CD8-positive, alpha-beta memory T cell (primary cell): ENCODE measurements around the gene FUT8. TPM values are rescaled to one million over a fixed set of nuclear protein-coding genes. Genes with fewer than 3 reads are reported as not detected.

Source experiments
- CTCF ChIA-PET: fragments of 350-600 bp; sonication (Branson Sonifier 250); formaldehyde crosslinking; loops from one replicate; lab custom pipeline; 2021; ENCODE audit warnings: antibody characterized with exemption; lab: Charles Lee
- POLR2A ChIA-PET: fragments of 350-600 bp; sonication (Branson Sonifier 250); formaldehyde crosslinking; loops from one replicate; lab custom pipeline; 2021; ENCODE audit warnings: antibody characterized with exemption; lab: Charles Lee
- DNase-seq, 5 donors: peaks; one replicate each; pipeline versions ENCODE4 v3.0.0 to v3.0.0-alpha.2; 2020 to 2022; ENCODE audit warnings: mixed read lengths in 1 of 5
- H3K27ac ChIP-seq: one replicate; pipeline ENCODE4 v1.7.0; 2013; ENCODE audit warnings: low read depth, mild to moderate bottlenecking, low read length, moderate library complexity
- H3K27me3 ChIP-seq: 2 replicates; pipeline ENCODE4 v1.7.0; 2013; ENCODE audit warnings: low read length, mild to moderate bottlenecking; ENCODE audit not compliant: insufficient read depth, poor library complexity, severe bottlenecking
- H3K36me3 ChIP-seq: 2 replicates; pipeline ENCODE4 v1.7.0; 2013; ENCODE audit warnings: mild to moderate bottlenecking, low read length, moderate library complexity; ENCODE audit not compliant: insufficient read depth
- H3K4me1 ChIP-seq: 2 replicates; pipeline ENCODE4 v1.7.0; 2013; ENCODE audit warnings: mild to moderate bottlenecking, low read length, moderate library complexity; ENCODE audit not compliant: insufficient read depth
- H3K4me3 ChIP-seq: 2 replicates; pipeline ENCODE4 v1.7.0; 2013; ENCODE audit warnings: mild to moderate bottlenecking, low read length
- H3K9me3 ChIP-seq: 2 replicates; pipeline ENCODE4 v1.7.0; 2013; ENCODE audit warnings: mild to moderate bottlenecking, low read length
- H3K27ac Mint-ChIP-seq, 8 donors: one replicate each; pipeline ENCODE4 v1.8.0; 2020 to 2021; ENCODE audit warnings: mixed read lengths in 8 of 8, mild to moderate bottlenecking in 6 of 8, inconsistent platforms in 3 of 8, moderate library complexity in 3 of 8
- H3K27me3 Mint-ChIP-seq, 2 donors: one replicate each; pipeline ENCODE4 v1.8.0; 2020 to 2021; ENCODE audit warnings: mixed read lengths in 2 of 2, mild to moderate bottlenecking in 1 of 2, moderate library complexity in 1 of 2
- H3K36me3 Mint-ChIP-seq, 3 donors: one replicate each; pipeline ENCODE4 v1.8.0; 2020 to 2021; ENCODE audit warnings: mixed read lengths in 3 of 3, inconsistent platforms in 1 of 3, mild to moderate bottlenecking in 1 of 3
- H3K4me1 Mint-ChIP-seq, 3 donors: one replicate each; pipeline ENCODE4 v1.8.0; 2020 to 2021; ENCODE audit warnings: mixed read lengths in 3 of 3, inconsistent platforms in 1 of 3, mild to moderate bottlenecking in 1 of 3
- H3K4me3 Mint-ChIP-seq, 7 donors: one replicate each; pipeline ENCODE4 v1.8.0; 2020 to 2021; ENCODE audit warnings: mixed read lengths in 7 of 7, mild to moderate bottlenecking in 6 of 7, moderate library complexity in 4 of 7, inconsistent platforms in 2 of 7
- H3K9me3 Mint-ChIP-seq, 5 donors: one replicate each; pipeline ENCODE4 v1.8.0; 2020 to 2022; ENCODE audit warnings: mixed read lengths in 5 of 5, mild to moderate bottlenecking in 3 of 5, moderate library complexity in 2 of 5, inconsistent platforms in 1 of 5
- polyA plus RNA-seq: library from polyadenylated mRNA; unstranded; fragments of 300-500 nt; fragmentation: Illumina TruSeq; gene quantifications from one replicate; pipeline ENCODE4 v1.2.3, GENCODE V29; 2021
- total RNA-seq, 2 experiments: library from RNA; stranded (reverse); gene quantifications; one replicate each; pipeline ENCODE4 v1.2.3, GENCODE V29; 2021

FUT8 gene
- total and polyA plus RNA-seq, 3 experiments from 2014 or later = 13.3 to 81.7 (median 76.0) TPM

DNA sequence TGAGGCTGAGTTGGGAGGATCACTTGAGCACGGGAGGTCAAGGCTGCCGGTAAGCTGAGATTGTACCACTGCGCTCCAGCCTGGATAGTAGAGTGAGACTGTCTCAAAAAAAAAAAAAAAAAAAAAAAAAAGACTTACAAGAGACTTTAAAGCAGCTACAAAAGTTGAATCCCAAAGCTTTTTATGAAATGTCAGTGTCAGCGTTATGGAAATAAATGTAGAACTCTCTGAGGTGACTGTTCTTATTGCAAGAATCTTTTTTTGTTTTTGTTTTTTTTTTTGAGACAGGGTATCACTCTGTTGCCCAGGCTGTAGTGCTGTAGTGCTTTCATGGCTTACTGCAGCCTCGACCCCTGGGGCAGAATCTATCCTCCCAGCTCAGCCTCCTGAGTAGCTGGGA lies 17.2 kb downstream of the FUT8 start:
- Mint-ChIP-seq H3K27ac (no peak overlapping the region), H3K27me3 (no peaks in the 10 kb centered on the region), H3K36me3 (peaks cover 0 to 13% (median 11%) of the 10 kb centered on the region in 3 donors), H3K4me3 (no peak overlapping the region), H3K9me3 (no peaks in the 10 kb centered on the region), H3K4me1 (peaks cover 53 to 77% (median 76%) of the 10 kb centered on the region in 3 donors)
- no peaks in the 10 kb centered on the region for H3K36me3 ChIP-seq
- CTCF ChIA-PET = interaction anchor here (1.0 to 1.3 kb wide), 2 partner anchors 16 to 18 kb away, joined by 3 to 4 read pairs; no protein-coding TSS in a partner anchor
- H3K9me3 ChIP-seq = no peaks in the 10 kb centered on the region
- POLR2A ChIA-PET = interaction anchor here (0.8 kb wide), 1 partner anchor 8 kb away, joined by 4 read pairs; no protein-coding TSS in a partner anchor
- H3K4me3 ChIP-seq = no peak overlapping the region
- DNase-seq = no peak
- H3K4me1 ChIP-seq = no peaks in the 10 kb centered on the region
- no peaks in the 10 kb centered on the region for H3K27me3 ChIP-seq
- no peak overlapping the region for H3K27ac ChIP-seq

GRCh38 chr14:65431245-65431644 lies 18.7 kb downstream of the FUT8 start:
- no peaks in the 10 kb centered on the region for H3K9me3 Mint-ChIP-seq
- H3K4me1 Mint-ChIP-seq = peaks cover 52 to 73% (median 70%) of the 10 kb centered on the region in 3 donors
- no peak overlapping the region for H3K27ac ChIP-seq
- H3K27me3 Mint-ChIP-seq = no peaks in the 10 kb centered on the region
- no peak overlapping the region for H3K4me3 ChIP-seq
- H3K27ac Mint-ChIP-seq = peak overlapping the region in 1 of 8 donors; percentile 55
- H3K4me3 Mint-ChIP-seq = no peak overlapping the region
- no peaks in the 10 kb centered on the region for H3K4me1 ChIP-seq
- no peaks in the 10 kb centered on the region for H3K27me3 ChIP-seq
- H3K36me3 ChIP-seq = no peaks in the 10 kb centered on the region
- POLR2A ChIA-PET = no interaction called here
- no peaks in the 10 kb centered on the region for H3K9me3 ChIP-seq
- peaks cover 6 to 23% (median 12%) of the 10 kb centered on the region in 3 donors for H3K36me3 Mint-ChIP-seq
- CTCF ChIA-PET = interaction anchor here (1.0 kb wide), 1 partner anchor 20 kb away, joined by 3 read pairs; no protein-coding TSS in a partner anchor
- no peak for DNase-seq

GRCh38 chr14:65431951-65432350 lies 19.4 kb downstream of the FUT8 start:
- no peak for DNase-seq
- Histone ChIP-seq H3K4me1 (no peaks in the 10 kb centered on the region), H3K27ac (no peak overlapping the region), H3K36me3 (no peaks in the 10 kb centered on the region), H3K27me3 (no peaks in the 10 kb centered on the region), H3K4me3 (no peak overlapping the region), H3K9me3 (no peaks in the 10 kb centered on the region)
- peaks cover 50 to 71% (median 65%) of the 10 kb centered on the region in 3 donors for H3K4me1 Mint-ChIP-seq
- H3K27ac Mint-ChIP-seq = no peak overlapping the region
- H3K9me3 Mint-ChIP-seq = no peaks in the 10 kb centered on the region
- peaks cover 6 to 23% (median 11%) of the 10 kb centered on the region in 3 donors for H3K36me3 Mint-ChIP-seq
- H3K27me3 Mint-ChIP-seq = no peaks in the 10 kb centered on the region
- H3K4me3 Mint-ChIP-seq = no peak overlapping the region
- POLR2A ChIA-PET = no interaction called here
- CTCF ChIA-PET = no interaction called here

DNA sequence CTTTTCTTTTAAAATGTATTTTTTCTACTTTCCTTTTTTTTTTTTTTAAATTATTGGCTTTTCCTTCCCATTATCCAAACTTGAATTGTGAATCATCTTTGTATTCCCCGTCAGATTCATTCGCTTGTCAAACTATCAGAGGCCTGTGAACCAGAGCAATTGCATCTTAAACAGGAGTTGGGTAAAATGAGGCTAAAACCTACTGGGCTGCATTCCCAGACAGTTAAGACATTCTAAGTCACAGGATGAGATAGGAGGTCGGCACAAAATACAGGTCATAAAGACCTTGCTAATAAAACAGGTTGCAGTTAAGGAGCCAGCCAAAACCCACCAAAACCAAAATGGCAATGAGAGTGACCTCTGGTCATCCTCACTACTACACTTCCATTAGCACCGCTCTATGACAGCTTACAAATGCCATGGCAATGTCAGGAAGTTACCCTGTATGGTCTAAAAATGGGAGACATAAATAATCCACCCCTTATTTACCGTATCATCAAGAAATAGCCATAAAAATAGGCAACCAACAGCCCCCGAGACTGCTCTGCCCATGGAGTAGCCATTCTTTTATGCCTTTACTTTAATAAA lies 19.9 kb downstream of the FUT8 start:
- H3K36me3 Mint-ChIP-seq = peaks cover 6 to 20% (median 10%) of the 10 kb centered on the region in 3 donors
- ChIA-PET CTCF (no interaction called here), POLR2A (no interaction called here)
- peak overlapping the region in 3 of 7 donors; percentile 58 to 72 (median 61) for H3K4me3 Mint-ChIP-seq
- Histone ChIP-seq H3K4me3 (no peak overlapping the region), H3K36me3 (no peaks in the 10 kb centered on the region), H3K27ac (no peak overlapping the region), H3K9me3 (no peaks in the 10 kb centered on the region), H3K4me1 (peaks cover 4% of the 10 kb centered on the region), H3K27me3 (no peaks in the 10 kb centered on the region)
- H3K9me3 Mint-ChIP-seq = no peaks in the 10 kb centered on the region
- no peak for DNase-seq
- H3K4me1 Mint-ChIP-seq = peaks cover 51 to 71% (median 65%) of the 10 kb centered on the region in 3 donors
- H3K27ac Mint-ChIP-seq = peak overlapping the region in 3 of 8 donors; percentile 5 to 47 (median 15)
- H3K27me3 Mint-ChIP-seq = no peaks in the 10 kb centered on the region

DNA sequence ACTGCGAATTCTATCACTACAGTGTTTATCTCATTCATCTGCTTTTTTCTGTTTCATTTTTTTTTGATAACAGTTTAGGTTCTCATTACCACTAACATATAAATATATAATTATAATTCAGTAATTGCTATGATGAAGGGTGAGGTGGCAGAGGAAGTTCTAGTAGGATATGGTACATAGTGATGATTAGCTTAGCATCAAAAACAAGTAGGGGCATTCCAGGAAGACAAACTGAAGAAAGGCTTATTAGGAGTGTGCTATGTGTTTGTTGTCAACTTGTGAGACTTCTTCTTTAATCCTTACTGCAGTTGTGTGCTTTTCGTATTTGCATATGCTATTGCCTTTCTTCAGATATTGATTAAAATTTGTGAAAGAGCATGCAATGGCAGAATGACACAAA lies 20.6 kb downstream of the FUT8 start:
- H3K9me3 ChIP-seq = no peaks in the 10 kb centered on the region
- ChIA-PET CTCF (interaction anchor here (1.1 kb wide), 1 partner anchor 392 kb away, joined by 3 read pairs; no protein-coding TSS in a partner anchor), POLR2A (no interaction called here)
- Mint-ChIP-seq H3K9me3 (no peaks in the 10 kb centered on the region), H3K36me3 (peaks cover 6 to 20% (median 10%) of the 10 kb centered on the region in 3 donors), H3K4me3 (peak overlapping the region in 1 of 7 donors; percentile 58), H3K27me3 (no peaks in the 10 kb centered on the region), H3K4me1 (peaks cover 54 to 72% (median 68%) of the 10 kb centered on the region in 3 donors), H3K27ac (peak overlapping the region in 1 of 8 donors; percentile 3)
- no peaks in the 10 kb centered on the region for H3K27me3 ChIP-seq
- no peak overlapping the region for H3K27ac ChIP-seq
- H3K4me3 ChIP-seq = no peak overlapping the region
- H3K4me1 ChIP-seq = peaks cover 11% of the 10 kb centered on the region
- no peaks in the 10 kb centered on the region for H3K36me3 ChIP-seq
- no peak for DNase-seq

GRCh38 chr14:65433646-65434045 lies 21.1 kb downstream of the FUT8 start:
- Histone ChIP-seq H3K4me1 (peaks cover 16% of the 10 kb centered on the region), H3K9me3 (no peaks in the 10 kb centered on the region), H3K27ac (no peak overlapping the region), H3K27me3 (no peaks in the 10 kb centered on the region), H3K36me3 (no peaks in the 10 kb centered on the region), H3K4me3 (no peak overlapping the region)
- H3K36me3 Mint-ChIP-seq = peaks cover 6 to 20% (median 10%) of the 10 kb centered on the region in 3 donors
- H3K4me3 Mint-ChIP-seq = no peak overlapping the region
- no peak for DNase-seq
- peak overlapping the region in 2 of 8 donors; percentile 76 to 83 for H3K27ac Mint-ChIP-seq
- no peaks in the 10 kb centered on the region for H3K27me3 Mint-ChIP-seq
- H3K9me3 Mint-ChIP-seq = no peaks in the 10 kb centered on the region
- ChIA-PET CTCF (interaction anchor here (1.1 kb wide), 1 partner anchor 391 kb away, joined by 3 read pairs; no protein-coding TSS in a partner anchor), POLR2A (no interaction called here)
- peaks cover 54 to 72% (median 68%) of the 10 kb centered on the region in 3 donors for H3K4me1 Mint-ChIP-seq

DNA sequence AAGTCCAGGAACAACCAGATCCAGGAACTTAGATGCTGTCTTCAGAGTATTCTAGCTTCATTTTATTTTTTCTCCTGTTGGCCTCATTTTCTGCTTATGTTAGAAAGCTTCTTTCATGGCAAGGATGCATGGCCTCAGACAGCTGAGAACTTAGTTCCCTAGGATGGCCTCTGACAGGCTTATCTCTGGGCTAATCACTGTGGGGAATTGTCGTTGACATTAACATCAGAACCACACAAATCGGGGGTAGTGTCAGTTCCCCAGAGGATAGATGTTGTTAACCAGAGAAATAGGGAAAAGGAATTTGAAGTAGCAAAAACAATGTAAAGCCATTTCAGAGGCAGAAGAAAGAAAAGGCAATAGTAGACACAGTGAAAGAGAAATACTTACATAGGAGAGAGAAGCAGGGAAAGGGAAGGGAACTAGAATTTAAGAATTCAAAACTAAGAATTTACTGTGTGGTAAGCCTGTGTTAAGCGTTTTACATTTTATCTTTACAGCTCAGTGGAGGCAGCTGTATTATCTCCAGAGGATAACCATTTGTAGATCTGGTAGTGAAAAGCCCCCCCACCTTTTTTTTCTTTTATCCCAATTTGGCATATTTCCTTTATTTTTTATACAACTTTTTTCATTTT lies 21.8 kb downstream of the FUT8 start:
- Mint-ChIP-seq H3K36me3 (peaks cover 6 to 20% (median 8%) of the 10 kb centered on the region in 3 donors), H3K4me3 (peak overlapping the region in 1 of 7 donors; percentile 26), H3K27ac (peak overlapping the region in 1 of 8 donors; percentile 12), H3K4me1 (peaks cover 54 to 72% (median 67%) of the 10 kb centered on the region in 3 donors), H3K9me3 (no peaks in the 10 kb centered on the region), H3K27me3 (no peaks in the 10 kb centered on the region)
- no peaks in the 10 kb centered on the region for H3K36me3 ChIP-seq
- H3K9me3 ChIP-seq = no peaks in the 10 kb centered on the region
- peaks cover 21% of the 10 kb centered on the region for H3K4me1 ChIP-seq
- DNase-seq = no peak
- no peak overlapping the region for H3K4me3 ChIP-seq
- H3K27ac ChIP-seq = no peak overlapping the region
- ChIA-PET POLR2A (no interaction called here), CTCF (interaction anchor here (1.1 kb wide), 1 partner anchor 390 kb away, joined by 3 read pairs; no protein-coding TSS in a partner anchor)
- H3K27me3 ChIP-seq = no peaks in the 10 kb centered on the region
